C4-2B (cell line): ENCODE data around the gene VSIR.
A peak's percentile ranks its signal among the peaks of the same experiment; 100 is the strongest.

ENCODE experiments used
- H3K27ac ChIP-seq: fragments of 450-650 bp; 2 replicates; pipeline ENCODE4 v1.5.1; 2017
- CTCF ChIP-seq: fragments of 450-650 bp; conservative IDR thresholded peaks from 2 replicates; pipeline ENCODE4 v1.5.1; 2017; ENCODE audit warnings: mild to moderate bottlenecking
- ZFX ChIP-seq: fragments of 450-650 bp; IDR thresholded peaks from 2 replicates; pipeline ENCODE4 v1.6.1; 2017

Gene VSIR

GRCh38 chr10:71773221-71773971 lies at the start of gene VSIR:
Gene VSIR (minus strand): TSS chr10:71773520. CDS start chr10:71773439, 81 bp downstream.
- TF ChIP-seq ZFX (no peak), CTCF (peak; percentile 83)
- H3K27ac ChIP-seq = no peak within 1 kb of the TSS

GRCh38 chr10:71821909-71822763 lies 48.8 kb upstream of the VSIR start:
- TF ChIP-seq CTCF (no peak), ZFX (no peak)

DNA sequence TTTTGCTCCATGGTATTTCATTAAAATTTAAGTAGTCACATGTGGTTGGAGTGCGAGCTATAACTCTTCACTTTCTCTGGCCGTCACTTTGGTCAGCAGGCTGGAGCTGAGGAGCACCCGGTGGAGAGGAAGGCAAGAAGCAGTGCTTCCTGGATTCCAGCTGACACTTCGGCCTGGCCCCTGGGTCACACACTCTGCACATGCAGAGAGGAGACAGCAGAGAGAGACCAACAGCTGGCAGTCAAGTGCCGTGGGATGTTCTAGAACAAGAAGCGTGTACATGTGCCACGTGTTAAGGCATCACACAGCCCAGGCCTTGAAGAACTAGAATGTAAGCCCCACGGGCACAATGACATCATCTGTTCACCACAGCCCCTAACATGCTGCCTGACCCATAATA lies 47.6 kb upstream of the VSIR start:
- no peak overlapping the region for H3K27ac ChIP-seq
- TF ChIP-seq CTCF (no peak), ZFX (no peak)

More at GRCh38 chr10:71821909-71822763, 48.8 kb upstream of the VSIR start:
- H3K27ac ChIP-seq = no peak overlapping the region

- TF ChIP-seq CTCF (no peak), ZFX (no peak)
- H3K27ac ChIP-seq = no peak overlapping the region
Observed at GRCh38 chr10:71819985-71820384, 46.7 kb upstream of the VSIR start.

DNA sequence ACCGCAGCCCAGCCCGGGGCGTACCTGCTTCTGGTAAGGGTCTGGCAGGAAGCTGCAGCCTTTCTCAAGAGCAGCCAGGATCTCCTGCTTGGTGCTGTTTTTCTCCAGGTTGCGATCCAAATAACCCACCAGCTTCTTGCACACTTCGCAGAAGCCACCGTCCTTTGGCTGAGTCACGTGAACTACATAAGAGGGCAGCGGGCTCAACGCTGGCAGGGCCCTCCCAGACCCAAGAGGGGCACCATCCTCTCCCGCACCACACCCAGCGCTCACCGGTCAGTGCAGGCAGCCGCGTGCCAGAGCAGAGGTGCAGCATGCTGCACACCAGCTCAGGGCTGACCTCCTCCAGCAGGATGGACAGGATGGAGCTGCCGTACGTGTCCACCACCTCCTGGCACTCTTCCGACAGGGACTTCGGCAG lies 46.1 kb upstream of the VSIR start:
- H3K27ac ChIP-seq = no peak overlapping the region
- TF ChIP-seq ZFX = no peak
- TF ChIP-seq CTCF = no peak

DNA sequence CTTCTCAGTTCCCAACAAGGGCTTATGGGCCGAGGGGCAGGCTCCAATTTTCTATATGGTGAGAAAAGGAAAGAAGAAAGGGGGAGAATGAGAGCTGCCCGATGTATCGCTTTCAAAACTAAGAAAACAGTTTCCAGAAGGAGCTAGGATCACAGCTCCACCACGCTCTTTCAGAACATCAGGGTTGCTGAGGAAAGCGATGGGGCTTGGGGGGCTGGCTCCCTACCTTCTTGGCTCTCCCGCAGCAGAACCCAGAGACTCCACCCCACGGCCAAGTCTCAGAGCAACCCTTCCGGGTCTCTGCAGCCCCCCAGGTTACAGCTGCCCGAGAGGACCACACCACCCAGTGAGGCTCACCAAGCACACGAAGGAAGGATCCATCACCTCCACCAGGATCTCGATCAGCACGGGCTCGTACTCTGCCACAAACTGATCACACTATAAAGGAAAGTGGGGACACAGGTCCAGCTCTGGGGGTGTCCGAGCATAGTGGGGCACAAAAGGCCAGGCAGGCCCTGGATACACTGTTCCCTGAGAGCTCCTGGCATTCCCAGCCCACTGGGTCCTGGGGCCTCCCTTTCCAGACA lies 45.4 kb upstream of the VSIR start:
- H3K27ac ChIP-seq = no peak overlapping the region
- TF ChIP-seq ZFX (no peak), CTCF (no peak)
